GM19438 (cell line): ENCODE data around the gene TSPAN18.

Source experiments
- ATAC-seq: cut with Tn5 transposase; IDR thresholded peaks from one replicate; pipeline ENCODE4 v1.9.1; 2021; ENCODE audit warnings: low read depth; ENCODE audit not compliant: unreplicated experiment

TSPAN18 gene

DNA sequence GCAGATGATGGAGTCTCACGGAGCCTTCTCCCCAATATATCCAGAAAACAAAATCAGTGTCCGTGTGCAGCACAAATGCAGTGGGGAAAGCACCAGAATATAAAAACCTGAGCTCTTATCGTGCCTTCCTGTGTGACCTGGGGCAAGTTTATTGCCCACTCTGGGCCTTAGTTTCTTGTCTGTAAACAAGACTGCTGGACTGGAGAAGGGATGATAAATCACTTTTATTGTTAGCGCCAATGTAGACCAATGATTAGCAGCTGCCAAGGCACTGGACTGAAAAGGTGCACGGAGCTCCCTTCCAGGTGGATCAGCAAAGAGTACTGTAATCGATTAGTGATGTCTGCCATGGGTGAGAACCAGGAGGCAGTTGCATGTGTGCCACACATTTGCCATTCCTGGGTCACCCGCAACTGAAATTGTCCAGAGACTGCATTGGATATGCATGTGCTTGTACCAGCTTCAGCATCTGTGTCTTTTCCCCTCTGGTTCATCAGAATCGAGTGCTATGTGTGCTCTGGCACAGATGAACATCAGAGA lies 89.2 kb downstream of the TSPAN18 start:
- ATAC-seq = no peak

- no peak for ATAC-seq
These were observed 90.0 kb downstream of the TSPAN18 start for GRCh38 chr11:44816761-44817160.

GRCh38 chr11:44817207-44817949 lies 90.6 kb downstream of the TSPAN18 start:
- no peak for ATAC-seq

DNA sequence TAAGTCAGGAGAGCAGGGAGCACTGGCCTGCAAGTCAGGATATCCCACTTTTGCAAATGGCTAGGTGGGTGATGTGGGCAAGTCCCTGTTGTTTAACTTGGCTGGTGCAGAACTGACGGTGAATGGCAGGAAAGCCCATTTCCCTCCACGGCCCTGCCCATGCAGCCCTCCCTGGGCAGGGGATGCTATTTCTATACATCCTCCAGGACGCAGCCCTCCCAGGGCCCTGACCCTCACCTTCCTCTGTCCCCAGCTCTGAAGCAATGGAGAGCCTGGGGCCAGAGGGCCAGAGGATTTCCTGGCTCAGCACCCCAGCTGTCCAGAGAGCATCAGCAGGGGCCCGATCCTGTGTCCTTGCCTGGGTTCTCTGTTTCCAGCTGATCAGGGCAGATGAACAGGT lies 91.3 kb downstream of the TSPAN18 start:
- ATAC-seq = no peak

- ATAC-seq = no peak
These were observed 92.6 kb downstream of the TSPAN18 start for GRCh38 chr11:44819346-44819745.

- no peak for ATAC-seq
These were observed 95.6 kb downstream of the TSPAN18 start for GRCh38 chr11:44822369-44822768.

DNA sequence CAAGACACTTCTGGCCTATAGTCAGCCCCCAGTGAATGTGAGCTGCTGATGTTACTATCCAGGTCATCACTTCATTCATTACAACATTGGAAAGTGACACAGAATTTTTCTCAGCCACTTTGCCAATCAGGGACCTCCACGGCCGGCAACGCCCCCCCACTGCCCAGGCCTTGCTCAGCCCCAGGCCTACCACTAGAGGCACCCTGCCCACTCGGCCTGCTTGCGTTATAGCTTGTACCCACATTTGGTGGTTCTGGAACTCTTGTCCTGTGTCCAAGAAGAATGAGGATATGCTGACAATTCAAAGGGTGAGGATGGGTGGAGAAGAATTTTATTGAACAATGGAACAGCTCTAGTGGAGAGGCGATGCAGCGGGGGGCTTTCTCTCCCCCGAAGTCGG lies 96.2 kb downstream of the TSPAN18 start:
- no peak for ATAC-seq

DNA sequence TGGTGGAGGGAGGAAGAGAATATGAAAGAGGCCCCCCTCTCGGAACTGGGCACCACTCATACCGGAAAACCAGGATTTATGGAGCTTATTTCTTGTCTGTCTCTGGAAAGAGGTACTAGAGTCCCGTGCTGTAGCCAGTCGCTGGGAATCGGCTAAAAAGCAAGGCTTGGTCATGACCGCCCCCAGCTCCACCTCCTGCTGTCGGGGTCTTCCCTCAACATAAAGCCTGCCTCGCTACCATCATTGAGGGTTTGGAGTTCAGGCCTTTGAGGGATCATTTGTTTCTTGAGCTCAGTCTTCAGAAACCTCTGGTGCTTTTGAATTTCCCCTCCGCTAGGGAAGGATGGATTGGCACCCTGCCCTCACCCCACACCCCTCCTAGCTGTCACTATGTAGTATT lies 97.1 kb downstream of the TSPAN18 start:
- ATAC-seq = no peak

DNA sequence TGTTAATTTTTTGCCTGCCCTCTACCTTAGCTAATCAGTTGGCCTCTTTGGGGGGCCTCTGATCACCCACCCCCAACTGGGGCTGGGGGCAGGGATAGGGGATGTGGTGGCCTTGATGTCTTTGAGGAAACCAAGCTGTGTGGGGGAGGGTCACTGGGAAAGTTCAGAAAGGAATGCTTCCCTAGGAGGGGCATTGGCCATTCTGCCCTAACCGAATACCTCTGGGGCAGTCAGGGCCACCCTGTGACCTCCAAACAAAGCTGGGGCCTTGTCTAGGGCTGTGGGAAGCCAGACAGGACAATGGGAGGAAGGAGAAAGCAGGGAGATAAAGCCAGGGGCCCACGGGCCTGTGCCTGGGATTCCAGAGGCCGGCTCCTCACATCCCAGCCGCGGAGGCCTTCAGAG lies 97.5 kb downstream of the TSPAN18 start:
- ATAC-seq = no peak

- no peak for ATAC-seq
These were observed 98.5 kb downstream of the TSPAN18 start for GRCh38 chr11:44825058-44825785.

DNA sequence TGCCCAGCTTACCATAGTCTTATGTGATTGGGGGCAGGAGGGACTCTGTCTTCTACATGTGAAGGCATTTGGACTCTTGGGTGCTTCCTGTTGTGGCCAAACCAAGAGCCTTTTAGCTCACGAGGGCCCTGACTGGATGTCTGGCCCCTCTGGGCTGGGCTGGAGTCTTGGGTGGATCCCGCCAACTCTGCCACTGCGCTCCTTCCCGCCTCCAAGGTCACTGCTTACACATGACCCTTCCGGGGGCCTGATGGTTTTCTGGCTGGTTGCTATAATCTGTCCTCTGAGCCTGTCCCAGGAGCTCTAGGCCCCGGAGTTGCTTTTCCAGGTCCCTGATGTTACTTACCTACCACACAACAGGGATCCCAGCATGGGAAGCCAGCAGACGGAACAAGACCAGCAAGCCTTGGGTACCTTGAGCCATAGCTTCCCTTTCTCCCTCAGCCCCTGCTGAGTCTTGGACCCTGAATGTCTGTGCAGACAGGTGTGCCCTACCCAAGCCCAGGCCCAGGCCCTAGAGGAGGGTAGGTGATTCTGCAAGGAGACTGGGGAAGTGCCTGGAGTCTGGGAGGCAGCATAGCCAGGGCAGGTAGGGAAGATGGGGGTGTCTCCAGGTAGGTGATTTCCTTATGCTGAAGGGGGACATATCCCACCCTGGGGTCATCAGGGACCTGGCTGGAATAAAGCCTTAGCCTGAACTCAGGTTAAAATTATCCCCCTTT lies 100.3 kb downstream of the TSPAN18 start:
- no peak for ATAC-seq

GRCh38 chr11:44828296-44828695 lies 101.5 kb downstream of the TSPAN18 start:
- no peak for ATAC-seq

DNA sequence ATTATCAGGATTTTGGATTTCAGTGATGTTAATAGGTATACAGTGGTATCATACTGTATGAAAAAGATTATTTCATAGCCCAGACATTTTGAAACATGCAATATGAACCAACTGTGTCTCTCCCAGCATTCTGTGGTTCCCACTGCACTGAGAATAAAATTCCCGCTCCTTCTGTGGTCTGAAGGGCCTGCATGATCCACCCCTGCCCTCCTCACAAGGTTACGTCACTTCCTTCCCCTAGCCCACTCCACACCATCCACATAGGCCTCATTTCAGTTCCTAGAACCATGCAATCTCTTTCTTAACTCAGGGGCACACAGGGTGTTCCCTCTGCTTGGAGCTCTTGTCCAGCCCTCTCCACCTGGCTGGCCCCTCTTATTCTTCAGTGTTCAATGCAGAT lies 103.1 kb downstream of the TSPAN18 start:
- no peak for ATAC-seq

DNA sequence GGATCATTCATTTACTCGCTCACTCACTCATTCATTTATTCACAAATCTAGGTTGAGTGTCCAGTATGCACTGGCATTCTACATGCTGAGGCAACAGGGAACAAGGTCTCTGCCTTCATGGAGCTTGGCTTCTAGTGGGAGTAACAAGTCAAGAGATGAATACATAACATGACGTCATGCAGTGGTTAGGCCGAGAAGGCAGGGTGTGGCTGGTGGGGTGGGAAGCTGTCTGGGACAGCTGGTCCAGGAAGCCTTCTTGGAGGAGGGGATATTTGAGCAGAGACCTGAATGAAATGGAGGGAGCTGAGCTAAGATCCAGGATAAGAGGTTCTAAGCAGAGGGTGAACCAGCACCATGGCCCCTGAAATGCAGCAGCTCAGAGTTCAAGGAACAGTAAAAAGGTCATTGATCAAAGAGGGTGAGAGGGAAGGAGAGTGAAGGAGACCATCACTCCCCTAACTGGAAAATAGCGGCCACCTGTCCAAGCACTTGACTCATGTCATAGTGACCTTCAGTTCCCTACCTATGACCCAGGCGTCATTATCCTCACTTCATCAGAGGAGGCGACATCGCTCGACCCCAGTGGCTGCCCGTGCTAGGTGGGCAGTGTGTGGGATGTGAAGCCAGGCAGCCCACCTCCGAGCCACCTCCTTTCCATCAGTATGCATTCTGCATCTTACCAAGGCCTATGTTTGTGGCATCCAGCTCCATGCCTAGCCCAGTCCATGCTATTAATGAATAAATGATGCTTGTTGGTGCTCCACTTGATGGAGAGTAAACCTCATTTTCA lies 105.0 kb downstream of the TSPAN18 start:
- ATAC-seq = no peak

GRCh38 chr11:44832452-44832851 lies 105.7 kb downstream of the TSPAN18 start:
- ATAC-seq = no peak

DNA sequence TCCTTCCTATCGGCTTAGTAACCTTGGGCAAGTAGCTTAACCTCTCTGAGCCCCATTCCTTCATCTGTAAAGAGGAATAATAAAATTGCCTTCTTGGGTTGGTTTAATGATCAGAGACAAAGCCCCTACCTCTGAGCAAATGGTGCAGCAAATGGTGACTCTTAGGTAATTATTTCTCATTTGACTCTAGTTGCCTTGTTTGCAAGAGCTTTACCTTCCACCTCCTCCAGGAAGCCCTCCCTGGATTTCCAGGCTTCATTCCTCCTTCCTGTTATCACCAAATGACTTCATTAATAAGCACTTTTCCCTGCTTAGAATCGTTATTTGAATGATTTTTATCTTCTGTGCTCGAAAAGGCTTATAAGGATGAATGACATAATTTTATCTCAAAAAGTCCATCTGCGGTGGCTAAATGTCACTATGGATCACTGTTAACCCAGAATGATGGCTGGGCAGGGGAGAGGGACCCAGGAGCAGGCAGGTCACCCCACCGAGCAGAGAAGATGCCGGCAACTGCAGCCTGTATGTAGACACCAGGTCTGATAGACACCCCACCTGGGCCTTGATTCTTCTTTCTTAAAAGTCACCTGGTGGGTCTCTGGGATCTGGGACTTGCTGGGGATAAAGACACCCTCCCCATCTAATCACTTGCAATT lies 106.6 kb downstream of the TSPAN18 start:
- ATAC-seq = no peak

DNA sequence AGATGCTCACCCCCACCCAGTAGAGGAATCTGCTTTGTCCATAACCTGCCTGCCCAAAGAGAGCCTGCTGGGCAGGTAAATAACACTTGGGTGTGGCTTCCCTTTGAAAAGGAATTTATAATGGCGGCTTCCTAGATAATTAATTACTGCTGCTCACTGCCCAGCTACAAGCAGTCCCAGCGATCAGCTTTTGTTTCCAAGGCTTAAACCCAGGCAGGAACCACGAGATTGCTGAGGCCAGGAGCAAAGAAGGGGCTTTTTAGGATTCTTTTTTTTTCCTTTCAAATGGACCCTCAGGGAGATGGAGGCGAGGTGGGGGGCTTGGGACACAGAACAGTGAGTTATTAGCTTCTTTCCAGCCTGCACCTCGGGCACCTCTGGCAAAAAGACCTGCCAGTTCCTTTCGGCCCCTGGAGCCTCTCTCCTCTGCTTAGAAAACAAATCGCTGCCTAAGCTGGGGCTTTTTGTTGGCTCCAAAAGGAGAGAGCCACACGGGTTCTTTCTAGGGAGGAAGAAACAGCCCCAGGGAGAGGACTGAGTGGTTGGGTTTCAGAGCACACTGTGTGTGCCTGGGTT lies 107.2 kb downstream of the TSPAN18 start:
- no peak for ATAC-seq

GRCh38 chr11:44834846-44835245 lies 108.1 kb downstream of the TSPAN18 start:
- no peak for ATAC-seq

DNA sequence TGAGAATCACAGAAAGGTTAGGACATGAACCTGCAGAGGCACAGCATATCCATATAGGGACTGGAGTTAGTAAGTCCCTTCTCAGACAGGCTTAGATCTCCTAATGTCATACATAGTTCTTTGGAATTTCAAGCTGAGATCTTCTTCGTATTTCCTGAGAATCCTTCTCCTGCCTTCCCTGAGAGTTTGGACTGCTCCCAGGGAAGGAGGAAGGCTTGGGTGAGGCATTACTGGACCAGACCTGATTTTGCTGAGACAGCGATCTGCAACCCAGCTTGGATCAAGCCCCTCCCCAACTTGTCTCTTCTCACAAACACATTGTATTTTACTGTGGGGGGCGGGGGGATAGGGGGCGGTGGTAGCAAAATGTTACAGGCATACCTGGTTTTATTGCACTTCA lies 108.5 kb downstream of the TSPAN18 start:
- ATAC-seq = no peak

DNA sequence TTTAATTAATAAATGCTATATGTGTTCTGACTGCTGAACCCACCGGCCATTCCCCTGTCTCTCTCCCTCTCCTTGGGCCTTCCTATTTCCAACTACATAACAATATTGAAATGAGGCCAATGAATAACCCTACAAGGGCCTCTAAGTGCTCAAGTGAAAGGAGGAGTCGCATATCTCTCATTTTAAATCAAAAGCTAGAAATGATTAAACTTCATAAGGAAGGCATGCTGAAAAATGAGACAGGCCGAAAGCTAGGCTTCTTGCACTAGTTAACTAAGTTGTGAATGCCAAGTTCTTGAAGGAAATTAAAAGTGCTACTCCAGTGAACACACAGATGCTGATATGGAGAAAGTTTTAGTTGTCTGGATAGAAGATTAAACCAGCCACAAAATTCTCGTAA lies 109.2 kb downstream of the TSPAN18 start:
- ATAC-seq = no peak
